Liver (tissue), 9 donors: ENCODE measurements around the gene EXOC6B. TPM values are rescaled to one million over a fixed set of nuclear protein-coding genes. Genes with fewer than 3 reads are reported as not detected.

Experiments used
- DNase-seq: peaks from one replicate; pipeline ENCODE4 v3.0.0-alpha.2; 2017; ENCODE audit warnings: low spot score
- H3K27ac ChIP-seq, 2 donors: one replicate each; pipeline ENCODE4 v1.7.0; 2013; ENCODE audit warnings: inconsistent platforms in 2 of 2, low read length in 2 of 2, control low read depth in 1 of 2, low read depth in 1 of 2, mild to moderate bottlenecking in 1 of 2
- H3K27me3 ChIP-seq, 4 donors: one replicate each; pipeline versions ENCODE4 v1.6.1 to v1.7.0; 2013; ENCODE audit warnings: low read length in 3 of 4, inconsistent platforms in 1 of 4, mild to moderate bottlenecking in 1 of 4, moderate library complexity in 1 of 4; ENCODE audit not compliant: control insufficient read depth in 4 of 4, insufficient read depth in 4 of 4
- H3K36me3 ChIP-seq, 4 donors: one replicate each; pipeline versions ENCODE4 v1.6.1 to v1.7.0; 2013; ENCODE audit warnings: low read length in 3 of 4, mild to moderate bottlenecking in 3 of 4, low read depth in 1 of 4, moderate library complexity in 1 of 4; ENCODE audit not compliant: control insufficient read depth in 4 of 4, insufficient read depth in 3 of 4
- H3K4me1 ChIP-seq, 4 donors: one replicate each; pipeline versions ENCODE4 v1.6.1 to v1.7.0; 2013; ENCODE audit warnings: low read length in 3 of 4, mild to moderate bottlenecking in 3 of 4, moderate library complexity in 1 of 4; ENCODE audit not compliant: control insufficient read depth in 4 of 4, insufficient read depth in 4 of 4
- H3K4me3 ChIP-seq, 3 donors: one replicate each; pipeline versions ENCODE4 v1.6.1 to v1.7.0; 2013; ENCODE audit warnings: low read length in 3 of 3, control low read depth in 1 of 3, low read depth in 1 of 3, mild to moderate bottlenecking in 1 of 3
- H3K9ac ChIP-seq, 2 donors: one replicate each; pipeline ENCODE4 v1.7.0; 2013; ENCODE audit warnings: low read length in 2 of 2, mild to moderate bottlenecking in 2 of 2, moderate library complexity in 2 of 2, control low read depth in 1 of 2, low read depth in 1 of 2
- H3K9me3 ChIP-seq, 4 donors: one replicate each; pipeline versions ENCODE4 v1.6.1 to v1.7.0; 2013; ENCODE audit warnings: low read length in 3 of 4; ENCODE audit not compliant: control insufficient read depth in 4 of 4
- EGR1 ChIP-seq, 2 donors: IDR thresholded peaks; 2 replicates each; pipeline ENCODE4 v1.6.1; 2016 to 2018; ENCODE audit warnings: antibody characterized with exemption in 2 of 2, low read depth in 2 of 2
- FOXA1 ChIP-seq: IDR thresholded peaks from 2 replicates; pipeline ENCODE4 v1.6.1; 2016; ENCODE audit warnings: antibody characterized with exemption
- FOXA2 ChIP-seq: IDR thresholded peaks from 2 replicates; pipeline ENCODE4 v1.6.1; 2016; ENCODE audit warnings: antibody characterized with exemption
- GABPA ChIP-seq, 2 donors: IDR thresholded peaks in 1 of 2; conservative IDR thresholded peaks in 1 of 2; 2 replicates each; pipeline ENCODE4 v1.6.1; 2016; ENCODE audit warnings: antibody characterized with exemption in 2 of 2, mild to moderate bottlenecking in 1 of 2, moderate library complexity in 1 of 2
- HNF4A ChIP-seq, 2 donors: conservative IDR thresholded peaks; 2 replicates each; pipeline ENCODE4 v1.6.1; 2016; ENCODE audit warnings: antibody characterized with exemption in 2 of 2, mild to moderate bottlenecking in 2 of 2
- HNF4G ChIP-seq: IDR thresholded peaks from 2 replicates; pipeline ENCODE4 v1.6.1; 2016; ENCODE audit warnings: antibody characterized with exemption
- JUND ChIP-seq, 2 donors: IDR thresholded peaks; 2 replicates each; pipeline ENCODE4 v1.6.1; 2016; ENCODE audit warnings: antibody characterized with exemption in 2 of 2
- NR2F2 ChIP-seq: IDR thresholded peaks from 2 replicates; pipeline ENCODE4 v1.6.1; 2016; ENCODE audit warnings: antibody characterized with exemption
- RAD21 ChIP-seq, 2 donors: IDR thresholded peaks; 2 replicates each; pipeline ENCODE4 v1.6.1; 2016; ENCODE audit warnings: antibody characterized with exemption in 2 of 2, mild to moderate bottlenecking in 2 of 2
- RXRA ChIP-seq, 2 donors: IDR thresholded peaks; 2 replicates each; pipeline ENCODE4 v1.6.1; 2017 to 2018; ENCODE audit warnings: antibody characterized with exemption in 2 of 2, mild to moderate bottlenecking in 1 of 2
- SP1 ChIP-seq: IDR thresholded peaks from 2 replicates; pipeline ENCODE4 v1.6.1; 2018; ENCODE audit warnings: antibody characterized with exemption, mild to moderate bottlenecking
- TAF1 ChIP-seq: conservative IDR thresholded peaks from 2 replicates; pipeline ENCODE4 v1.6.1; 2016; ENCODE audit warnings: antibody characterized with exemption, mild to moderate bottlenecking
- YY1 ChIP-seq: IDR thresholded peaks from 2 replicates; pipeline ENCODE4 v1.6.1; 2016; ENCODE audit warnings: antibody characterized with exemption, mild to moderate bottlenecking
- WGBS: extraction: QIAGEN DNeasy Blood & Tissue Kit; methylation state at CpG from one replicate; pipeline ENCODE4 v1.1.7; 2013; 5-methylcytosine and 5-hydroxymethylcytosine counted together
- polyA plus RNA-seq, 2 donors: library from polyadenylated mRNA; stranded (reverse) in 1 of 2; unstranded in 1 of 2; fragments of 200-250 nt in 1 of 2; fragments of >200 nt in 1 of 2; fragmentation: Nextera tagmentation in 1 of 2; extraction: Ambion mirVana in 1 of 2; gene quantifications; one replicate each; pipeline versions ENCODE4 v1.2.1 to v1.2.3, GENCODE V29; 2013 to 2015
- total RNA-seq, 2 donors: library from RNA; depleted of rRNA; stranded (reverse); fragments of >200 nt; gene quantifications; one replicate each; pipeline ENCODE4 v1.2.3, GENCODE V29; 2014
- TF ChIP-seq, protein P1 (sequence below): IDR thresholded peaks from 2 replicates; pipeline ENCODE4 v1.6.1; 2016; ENCODE audit warnings: antibody characterized with exemption
- TF ChIP-seq, protein P2 (sequence below): IDR thresholded peaks from 2 replicates; pipeline ENCODE4 v1.6.1; 2016; ENCODE audit warnings: antibody characterized with exemption
- TF ChIP-seq, protein P3 (sequence below): IDR thresholded peaks from 2 replicates; pipeline ENCODE4 v1.6.1; 2016; ENCODE audit warnings: antibody characterized with exemption, mild to moderate bottlenecking
- TF ChIP-seq, protein P4 (sequence below): IDR thresholded peaks from 2 replicates; pipeline ENCODE4 v1.6.1; 2016; ENCODE audit warnings: antibody characterized with exemption
- TF ChIP-seq, protein P5 (sequence below): fragments of 150-350 bp; IDR thresholded peaks from 2 replicates; pipeline ENCODE4 v1.5.1; 2017; ENCODE audit warnings: improper control_type of control experiment, low read depth, low read length; ENCODE audit not compliant: missing input control
- donor health status: healthy.
- donor health status: healthy.
- donor health status: healthy.
- donor health status: healthy.
- donor health status: healthy.

The EXOC6B gene
- total and polyA plus RNA-seq, 4 donors, result 1.7 to 9.5 (median 5.5) TPM

DNA sequence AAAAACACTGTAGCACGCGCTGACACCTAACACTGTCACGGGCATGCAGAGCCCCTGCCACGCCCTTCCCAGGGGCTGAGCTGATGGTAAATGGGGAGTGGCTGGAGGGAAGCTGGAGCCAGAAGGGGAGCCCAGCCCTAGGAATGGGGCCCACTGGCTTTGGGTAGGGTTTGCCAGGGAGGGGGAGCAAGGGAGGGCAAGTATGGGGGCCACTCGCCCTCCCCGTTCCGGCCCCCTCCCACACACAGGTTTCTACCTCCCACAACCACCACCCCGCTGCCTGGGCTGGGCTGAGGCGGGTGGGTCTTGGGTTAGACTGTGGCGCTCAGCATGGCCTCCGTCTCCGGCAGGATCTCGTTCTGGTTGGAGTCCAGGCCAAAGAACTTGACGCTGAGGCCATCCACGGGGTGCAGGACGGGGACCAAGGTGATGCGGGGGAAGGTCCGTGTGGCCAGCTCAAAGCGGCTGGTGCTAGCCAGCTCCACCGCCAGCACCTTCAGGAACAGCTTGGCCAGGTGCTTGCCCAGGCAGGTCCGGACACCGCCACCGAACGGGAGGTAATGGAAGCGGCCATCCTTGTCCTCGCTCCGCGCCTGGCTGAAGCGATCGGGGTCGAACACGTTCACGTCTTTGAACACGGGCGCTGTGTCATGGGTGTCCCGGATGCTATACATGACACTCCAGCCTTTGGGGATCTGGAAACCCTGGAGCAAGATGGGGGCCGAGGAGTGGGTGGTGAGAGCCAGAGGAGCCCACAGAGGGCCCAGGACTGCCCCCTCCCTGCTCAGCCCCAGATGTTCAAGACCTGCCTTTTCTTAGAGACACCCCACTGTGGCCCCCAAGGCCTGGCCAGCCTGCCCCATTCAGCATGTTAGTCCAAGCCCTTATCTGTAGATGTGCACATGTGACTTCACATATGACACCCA lies 693.7 kb downstream of the EXOC6B start:
- TF ChIP-seq FOXA2 (no peak), YY1 (no peak), FOXA1 (no peak), HNF4A (conservative IDR thresholded peaks at IDR 0.05) (no peak), GABPA (IDR thresholded peaks at IDR 0.05 in 1 of 2, conservative IDR thresholded peaks at IDR 0.05 in 1 of 2) (no peak)
- TF ChIP-seq, protein P1, sequence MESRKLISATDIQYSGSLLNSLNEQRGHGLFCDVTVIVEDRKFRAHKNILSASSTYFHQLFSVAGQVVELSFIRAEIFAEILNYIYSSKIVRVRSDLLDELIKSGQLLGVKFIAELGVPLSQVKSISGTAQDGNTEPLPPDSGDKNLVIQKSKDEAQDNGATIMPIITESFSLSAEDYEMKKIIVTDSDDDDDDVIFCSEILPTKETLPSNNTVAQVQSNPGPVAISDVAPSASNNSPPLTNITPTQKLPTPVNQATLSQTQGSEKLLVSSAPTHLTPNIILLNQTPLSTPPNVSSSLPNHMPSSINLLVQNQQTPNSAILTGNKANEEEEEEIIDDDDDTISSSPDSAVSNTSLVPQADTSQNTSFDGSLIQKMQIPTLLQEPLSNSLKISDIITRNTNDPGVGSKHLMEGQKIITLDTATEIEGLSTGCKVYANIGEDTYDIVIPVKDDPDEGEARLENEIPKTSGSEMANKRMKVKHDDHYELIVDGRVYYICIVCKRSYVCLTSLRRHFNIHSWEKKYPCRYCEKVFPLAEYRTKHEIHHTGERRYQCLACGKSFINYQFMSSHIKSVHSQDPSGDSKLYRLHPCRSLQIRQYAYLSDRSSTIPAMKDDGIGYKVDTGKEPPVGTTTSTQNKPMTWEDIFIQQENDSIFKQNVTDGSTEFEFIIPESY, result no peak
- TF ChIP-seq, protein P2, sequence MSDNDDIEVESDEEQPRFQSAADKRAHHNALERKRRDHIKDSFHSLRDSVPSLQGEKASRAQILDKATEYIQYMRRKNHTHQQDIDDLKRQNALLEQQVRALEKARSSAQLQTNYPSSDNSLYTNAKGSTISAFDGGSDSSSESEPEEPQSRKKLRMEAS, result no peak
- Histone ChIP-seq H3K4me1 (no peaks in the 10 kb centered on the region), H3K9ac (no peak overlapping the region), H3K36me3 (no peaks in the 10 kb centered on the region), H3K4me3 (no peak overlapping the region), H3K27ac (no peak overlapping the region), H3K27me3 (no peaks in the 10 kb centered on the region), H3K9me3 (no peaks in the 10 kb centered on the region)
- 92% methylated on average over 37 of the region's 37 CpGs for WGBS
- DNase-seq, result no peak

DNA sequence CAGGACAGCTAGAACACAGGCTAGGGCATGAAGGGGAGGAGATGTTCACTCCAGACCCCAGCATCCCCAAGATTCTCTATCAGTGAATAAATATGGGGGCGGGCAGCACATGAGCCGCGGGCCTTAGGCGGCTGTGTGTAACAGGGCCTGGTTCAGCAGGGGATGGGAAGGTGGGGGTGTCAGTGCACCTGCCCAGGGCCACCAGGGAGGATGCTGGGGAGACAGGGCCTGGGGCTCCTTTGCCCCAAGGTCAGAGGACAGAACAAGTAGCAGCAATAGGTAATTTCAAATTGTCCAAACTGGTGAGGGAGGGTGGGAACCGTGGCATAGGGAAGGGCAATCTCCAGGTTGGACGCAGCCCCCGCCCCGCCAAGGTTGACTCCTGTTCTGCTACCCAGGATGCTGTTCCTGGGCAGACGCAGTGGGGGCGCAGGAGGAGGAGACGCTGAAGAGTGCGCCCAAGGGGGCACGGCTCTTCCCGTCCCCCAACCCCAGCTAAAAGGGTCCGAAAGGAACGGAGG lies 694.4 kb downstream of the EXOC6B start:
- DNase-seq, result no peak
- WGBS, result 91% methylated on average over 16 of the region's 16 CpGs
- no peak overlapping the region for H3K27ac ChIP-seq
- H3K36me3 ChIP-seq, result no peaks in the 10 kb centered on the region
- no peaks in the 10 kb centered on the region for H3K27me3 ChIP-seq
- H3K4me3 ChIP-seq, result no peak overlapping the region
- no peak overlapping the region for H3K9ac ChIP-seq
- TF ChIP-seq HNF4A (conservative IDR thresholded peaks at IDR 0.05) (no peak), RAD21 (IDR thresholded peaks at IDR 0.05) (no peak), RXRA (IDR thresholded peaks at IDR 0.05) (no peak), TAF1 (no peak), FOXA2 (no peak), EGR1 (IDR thresholded peaks at IDR 0.05; ENCODE audit: low read depth in 2 of 2) (no peak), FOXA1 (no peak), GABPA (IDR thresholded peaks at IDR 0.05 in 1 of 2, conservative IDR thresholded peaks at IDR 0.05 in 1 of 2) (no peak), HNF4G (no peak), YY1 (no peak), NR2F2 (no peak), SP1 (no peak), JUND (IDR thresholded peaks at IDR 0.05) (no peak)
- TF ChIP-seq, protein P3, sequence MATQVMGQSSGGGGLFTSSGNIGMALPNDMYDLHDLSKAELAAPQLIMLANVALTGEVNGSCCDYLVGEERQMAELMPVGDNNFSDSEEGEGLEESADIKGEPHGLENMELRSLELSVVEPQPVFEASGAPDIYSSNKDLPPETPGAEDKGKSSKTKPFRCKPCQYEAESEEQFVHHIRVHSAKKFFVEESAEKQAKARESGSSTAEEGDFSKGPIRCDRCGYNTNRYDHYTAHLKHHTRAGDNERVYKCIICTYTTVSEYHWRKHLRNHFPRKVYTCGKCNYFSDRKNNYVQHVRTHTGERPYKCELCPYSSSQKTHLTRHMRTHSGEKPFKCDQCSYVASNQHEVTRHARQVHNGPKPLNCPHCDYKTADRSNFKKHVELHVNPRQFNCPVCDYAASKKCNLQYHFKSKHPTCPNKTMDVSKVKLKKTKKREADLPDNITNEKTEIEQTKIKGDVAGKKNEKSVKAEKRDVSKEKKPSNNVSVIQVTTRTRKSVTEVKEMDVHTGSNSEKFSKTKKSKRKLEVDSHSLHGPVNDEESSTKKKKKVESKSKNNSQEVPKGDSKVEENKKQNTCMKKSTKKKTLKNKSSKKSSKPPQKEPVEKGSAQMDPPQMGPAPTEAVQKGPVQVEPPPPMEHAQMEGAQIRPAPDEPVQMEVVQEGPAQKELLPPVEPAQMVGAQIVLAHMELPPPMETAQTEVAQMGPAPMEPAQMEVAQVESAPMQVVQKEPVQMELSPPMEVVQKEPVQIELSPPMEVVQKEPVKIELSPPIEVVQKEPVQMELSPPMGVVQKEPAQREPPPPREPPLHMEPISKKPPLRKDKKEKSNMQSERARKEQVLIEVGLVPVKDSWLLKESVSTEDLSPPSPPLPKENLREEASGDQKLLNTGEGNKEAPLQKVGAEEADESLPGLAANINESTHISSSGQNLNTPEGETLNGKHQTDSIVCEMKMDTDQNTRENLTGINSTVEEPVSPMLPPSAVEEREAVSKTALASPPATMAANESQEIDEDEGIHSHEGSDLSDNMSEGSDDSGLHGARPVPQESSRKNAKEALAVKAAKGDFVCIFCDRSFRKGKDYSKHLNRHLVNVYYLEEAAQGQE, result no peak
- TF ChIP-seq, protein P4, sequence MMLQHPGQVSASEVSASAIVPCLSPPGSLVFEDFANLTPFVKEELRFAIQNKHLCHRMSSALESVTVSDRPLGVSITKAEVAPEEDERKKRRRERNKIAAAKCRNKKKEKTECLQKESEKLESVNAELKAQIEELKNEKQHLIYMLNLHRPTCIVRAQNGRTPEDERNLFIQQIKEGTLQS, result no peak
- TF ChIP-seq, protein P5, sequence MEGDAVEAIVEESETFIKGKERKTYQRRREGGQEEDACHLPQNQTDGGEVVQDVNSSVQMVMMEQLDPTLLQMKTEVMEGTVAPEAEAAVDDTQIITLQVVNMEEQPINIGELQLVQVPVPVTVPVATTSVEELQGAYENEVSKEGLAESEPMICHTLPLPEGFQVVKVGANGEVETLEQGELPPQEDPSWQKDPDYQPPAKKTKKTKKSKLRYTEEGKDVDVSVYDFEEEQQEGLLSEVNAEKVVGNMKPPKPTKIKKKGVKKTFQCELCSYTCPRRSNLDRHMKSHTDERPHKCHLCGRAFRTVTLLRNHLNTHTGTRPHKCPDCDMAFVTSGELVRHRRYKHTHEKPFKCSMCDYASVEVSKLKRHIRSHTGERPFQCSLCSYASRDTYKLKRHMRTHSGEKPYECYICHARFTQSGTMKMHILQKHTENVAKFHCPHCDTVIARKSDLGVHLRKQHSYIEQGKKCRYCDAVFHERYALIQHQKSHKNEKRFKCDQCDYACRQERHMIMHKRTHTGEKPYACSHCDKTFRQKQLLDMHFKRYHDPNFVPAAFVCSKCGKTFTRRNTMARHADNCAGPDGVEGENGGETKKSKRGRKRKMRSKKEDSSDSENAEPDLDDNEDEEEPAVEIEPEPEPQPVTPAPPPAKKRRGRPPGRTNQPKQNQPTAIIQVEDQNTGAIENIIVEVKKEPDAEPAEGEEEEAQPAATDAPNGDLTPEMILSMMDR, result no peak
- TF ChIP-seq, protein P2, result no peak
- TF ChIP-seq, protein P1, result no peak
- no peaks in the 10 kb centered on the region for H3K9me3 ChIP-seq
- no peaks in the 10 kb centered on the region for H3K4me1 ChIP-seq
